Mesenchymal stem cell (in vitro differentiated cells and primary cell): ENCODE data around the gene ARMC9.
A peak's percentile ranks its signal among the peaks of the same experiment; 100 is the strongest.

ENCODE experiments used
- DNase-seq: peaks from one replicate; pipeline ENCODE4 v3.0.0-alpha.2; 2013
- H2AFZ ChIP-seq: one replicate; pipeline ENCODE4 v1.6.1; 2013; ENCODE audit warnings: low read depth, mild to moderate bottlenecking, control low read depth, inconsistent platforms, low read length, moderate library complexity
- H2AK5ac ChIP-seq: 2 replicates; pipeline ENCODE4 v1.6.1; 2013; ENCODE audit warnings: low read length, moderate library complexity, mild to moderate bottlenecking, inconsistent platforms; ENCODE audit not compliant: severe bottlenecking
- H2BK120ac ChIP-seq: one replicate; pipeline ENCODE4 v1.6.1; 2013; ENCODE audit warnings: low read depth, mild to moderate bottlenecking, inconsistent platforms, low read length, moderate library complexity
- H2BK12ac ChIP-seq, 2 experiments: one replicate each; pipeline ENCODE4 v1.6.1; 2013; ENCODE audit warnings: inconsistent platforms in 2 of 2, low read length in 2 of 2, mild to moderate bottlenecking in 2 of 2, moderate library complexity in 2 of 2, control low read depth in 1 of 2
- H2BK15ac ChIP-seq: one replicate; pipeline ENCODE4 v1.6.1; 2013; ENCODE audit warnings: mild to moderate bottlenecking, low read depth, inconsistent platforms; ENCODE audit not compliant: poor library complexity, severe bottlenecking
- H2BK5ac ChIP-seq: 2 replicates; pipeline ENCODE4 v1.6.1; 2013; ENCODE audit warnings: low read depth, mild to moderate bottlenecking, low read length, control low read depth, inconsistent platforms; ENCODE audit not compliant: poor library complexity, severe bottlenecking
- H3K14ac ChIP-seq, 2 experiments: one replicate each; pipeline ENCODE4 v1.6.1; 2013; ENCODE audit warnings: inconsistent platforms in 2 of 2, low read length in 2 of 2, control low read depth in 1 of 2, mild to moderate bottlenecking in 1 of 2, moderate library complexity in 1 of 2
- H3K18ac ChIP-seq, 2 experiments: one replicate each; pipeline ENCODE4 v1.6.1; 2013; ENCODE audit warnings: inconsistent platforms in 2 of 2, low read length in 2 of 2, control low read depth in 1 of 2, low read depth in 1 of 2, mild to moderate bottlenecking in 1 of 2
- H3K23ac ChIP-seq, 2 experiments: one replicate each; pipeline ENCODE4 v1.6.1; 2013; ENCODE audit warnings: inconsistent platforms in 2 of 2, low read length in 2 of 2, mild to moderate bottlenecking in 2 of 2, moderate library complexity in 2 of 2, control low read depth in 1 of 2
- H3K27ac ChIP-seq: 2 replicates; pipeline ENCODE4 v1.5.1; 2013; ENCODE audit warnings: mild to moderate bottlenecking, moderate library complexity, low read length, control low read depth, inconsistent platforms; ENCODE audit not compliant: poor library complexity, severe bottlenecking
- H3K27me3 ChIP-seq, 2 experiments: 2 replicates each; pipeline versions ENCODE4 v1.6.1 to v1.7.0; 2013; ENCODE audit warnings: low read length in 2 of 2, mild to moderate bottlenecking in 2 of 2, moderate library complexity in 2 of 2, control low read depth in 1 of 2, inconsistent platforms in 1 of 2; ENCODE audit not compliant: control insufficient read depth in 1 of 2, insufficient read depth in 1 of 2
- H3K36me3 ChIP-seq, 2 experiments: 2 replicates each; pipeline versions ENCODE4 v1.6.1 to v1.7.0; 2013; ENCODE audit warnings: low read length in 2 of 2, control low read depth in 1 of 2, inconsistent platforms in 1 of 2, low read depth in 1 of 2, mild to moderate bottlenecking in 1 of 2; ENCODE audit not compliant: insufficient read depth in 2 of 2, control insufficient read depth in 1 of 2
- H3K4ac ChIP-seq, 2 experiments: one replicate each; pipeline ENCODE4 v1.6.1; 2013; ENCODE audit warnings: inconsistent platforms in 2 of 2, low read length in 2 of 2, mild to moderate bottlenecking in 2 of 2, moderate library complexity in 2 of 2, control low read depth in 1 of 2, low read depth in 1 of 2
- H3K4me1 ChIP-seq: 2 replicates; pipeline ENCODE4 v1.6.1; 2013; ENCODE audit warnings: low read depth, low read length, control low read depth; ENCODE audit not compliant: control insufficient read depth, insufficient read depth
- H3K4me2 ChIP-seq: 2 replicates; pipeline ENCODE4 v1.6.1; 2013; ENCODE audit warnings: low read length, mild to moderate bottlenecking, inconsistent platforms; ENCODE audit not compliant: poor library complexity, severe bottlenecking
- H3K4me3 ChIP-seq, 2 experiments: 2 replicates each; pipeline versions ENCODE4 v1.5.1 to v1.7.0; 2013; ENCODE audit warnings: low read length in 2 of 2, mild to moderate bottlenecking in 2 of 2, control low read depth in 1 of 2, low read depth in 1 of 2; ENCODE audit not compliant: insufficient read depth in 1 of 2
- H3K79me1 ChIP-seq: replicated peaks from 2 replicates; pipeline ENCODE4 v1.6.1; 2013; ENCODE audit warnings: mild to moderate bottlenecking, control low read depth, low read length, inconsistent platforms; ENCODE audit not compliant: poor library complexity, severe bottlenecking
- H3K9ac ChIP-seq: 2 replicates; pipeline ENCODE4 v1.7.0; 2013; ENCODE audit warnings: mild to moderate bottlenecking, low read length, moderate library complexity
- H3K9me3 ChIP-seq: 2 replicates; pipeline ENCODE4 v1.7.0; 2013; ENCODE audit warnings: mild to moderate bottlenecking, low read length; ENCODE audit not compliant: control insufficient read depth
- H4K8ac ChIP-seq: one replicate; pipeline ENCODE4 v1.6.1; 2013; ENCODE audit warnings: inconsistent platforms, mild to moderate bottlenecking, low read length, moderate library complexity
- H4K91ac ChIP-seq: one replicate; pipeline ENCODE4 v1.6.1; 2013; ENCODE audit warnings: mild to moderate bottlenecking, low read length, inconsistent platforms
- WGBS: methylation state at CpG from one replicate; pipeline ENCODE4 v1.1.7; 2013; ENCODE audit warnings: mixed read lengths; 5-methylcytosine and 5-hydroxymethylcytosine counted together

The ARMC9 gene

DNA sequence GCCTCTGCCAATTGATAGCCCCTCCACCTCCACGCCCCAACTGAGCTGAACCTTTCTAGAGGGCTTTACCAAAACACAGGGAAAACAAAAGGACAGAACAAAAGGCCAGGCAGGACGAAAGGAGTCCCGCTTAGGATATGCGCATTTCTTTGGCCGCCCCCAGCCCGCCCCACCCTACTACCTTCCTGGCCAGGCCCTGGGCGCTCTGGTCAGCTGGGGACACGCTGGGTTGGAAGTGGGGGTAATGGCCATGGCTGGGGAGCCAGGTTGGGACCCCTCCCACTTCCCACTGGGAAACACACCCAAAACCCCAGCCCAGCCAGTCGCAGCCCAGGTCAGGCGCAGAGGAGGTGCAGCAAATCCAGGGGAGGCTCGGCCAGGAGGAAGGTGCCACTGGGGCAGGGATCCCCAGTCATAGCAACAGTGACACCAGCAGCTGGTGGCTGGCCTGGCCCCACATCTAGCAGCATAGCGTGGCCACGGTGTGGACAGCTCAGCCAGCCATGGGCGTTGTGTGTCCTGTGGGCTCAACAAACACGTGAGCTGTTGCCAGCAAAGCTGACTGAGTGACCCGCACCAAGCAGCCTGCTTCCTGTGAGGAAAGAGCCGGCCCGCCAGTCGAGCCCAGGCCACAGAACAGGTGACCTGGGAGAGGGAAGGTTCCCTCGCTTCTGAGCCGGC is 172.5 kb downstream of the ARMC9 start:
- H2AK5ac ChIP-seq = no peak overlapping the region
- no peak overlapping the region for H4K8ac ChIP-seq
- no peak overlapping the region for H2BK5ac ChIP-seq
- no peak overlapping the region for H2BK120ac ChIP-seq
- H3K4me3 ChIP-seq = no peak overlapping the region
- no peaks in the 10 kb centered on the region for H3K9me3 ChIP-seq
- no peak overlapping the region for H3K23ac ChIP-seq
- no peak overlapping the region for H3K4ac ChIP-seq
- H3K18ac ChIP-seq = no peak overlapping the region
- peak overlapping the region in 1 of 2 experiments; percentile 28 for H3K14ac ChIP-seq
- no peak overlapping the region for H3K4me2 ChIP-seq
- peaks cover 3% of the 10 kb centered on the region for H3K79me1 ChIP-seq
- H3K27ac ChIP-seq = no peak overlapping the region
- H4K91ac ChIP-seq = no peak overlapping the region
- no peak for DNase-seq
- peaks cover 35 to 37% of the 10 kb centered on the region in 2 experiments for H3K36me3 ChIP-seq
- H3K9ac ChIP-seq = no peak overlapping the region
- H3K4me1 ChIP-seq = peaks cover 9% of the 10 kb centered on the region
- no peak overlapping the region for H2BK15ac ChIP-seq
- WGBS = 78% methylated on average over 15 of the region's 21 CpGs
- H2BK12ac ChIP-seq = no peak overlapping the region
- H2AFZ ChIP-seq = no peak overlapping the region
- H3K27me3 ChIP-seq = peaks cover 0 to 2% of the 10 kb centered on the region in 2 experiments

GRCh38 chr2:231371430-231372054 is 173.1 kb downstream of the ARMC9 start:
- H3K27ac ChIP-seq = no peak overlapping the region
- H2BK120ac ChIP-seq = no peak overlapping the region

DNA sequence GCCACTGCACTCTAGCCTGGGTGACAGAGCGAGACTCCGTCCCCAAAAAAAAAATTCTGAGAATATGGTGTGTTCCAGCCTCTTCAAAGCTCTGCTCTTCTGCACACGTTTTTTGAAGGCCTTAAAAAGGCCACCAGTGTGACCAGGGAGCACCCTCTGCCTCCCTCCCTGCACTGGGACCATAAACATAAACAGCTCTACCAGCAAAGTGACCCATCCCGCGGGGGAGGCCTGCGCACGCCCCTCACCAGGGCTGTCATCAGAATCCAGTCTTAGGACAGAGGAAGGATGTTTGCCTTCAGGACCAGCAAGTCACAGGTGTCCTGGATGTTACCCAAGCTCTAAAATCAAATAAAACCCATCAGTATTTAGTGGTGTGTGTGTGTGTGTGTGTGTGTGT is 173.9 kb downstream of the ARMC9 start:
- Histone ChIP-seq H2AFZ (no peak overlapping the region), H4K91ac (no peak overlapping the region), H3K4me2 (no peak overlapping the region), H3K27me3 (peaks cover 0 to 2% of the 10 kb centered on the region in 2 experiments), H3K9ac (no peak overlapping the region), H2AK5ac (no peak overlapping the region), H3K4me3 (no peak overlapping the region), H3K36me3 (peaks cover 31 to 32% of the 10 kb centered on the region in 2 experiments), H3K9me3 (no peaks in the 10 kb centered on the region), H4K8ac (no peak overlapping the region), H3K4ac (no peak overlapping the region), H2BK5ac (no peak overlapping the region), H3K4me1 (peaks cover 9% of the 10 kb centered on the region), H3K27ac (no peak overlapping the region), H3K23ac (no peak overlapping the region), H2BK12ac (no peak overlapping the region), H3K14ac (no peak overlapping the region), H3K18ac (no peak overlapping the region), H2BK120ac (no peak overlapping the region), H2BK15ac (no peak overlapping the region), H3K79me1 (peaks cover under 1% of the 10 kb centered on the region)
- DNase-seq = no peak
- 90% methylated on average over 6 of the region's 7 CpGs for WGBS

More at GRCh38 chr2:231371430-231372054, 173.1 kb downstream of the ARMC9 start:
- Histone ChIP-seq H3K4me1 (peaks cover 9% of the 10 kb centered on the region), H3K14ac (no peak overlapping the region), H3K36me3 (peaks cover 34 to 35% of the 10 kb centered on the region in 2 experiments), H3K23ac (no peak overlapping the region), H3K4me3 (no peak overlapping the region), H3K4me2 (no peak overlapping the region), H2BK5ac (no peak overlapping the region), H3K27me3 (peaks cover 0 to 2% of the 10 kb centered on the region in 2 experiments), H3K4ac (no peak overlapping the region), H3K9ac (no peak overlapping the region), H4K8ac (no peak overlapping the region), H3K79me1 (peaks cover 3% of the 10 kb centered on the region), H4K91ac (no peak overlapping the region), H2AFZ (no peak overlapping the region), H2BK15ac (no peak overlapping the region), H3K9me3 (no peaks in the 10 kb centered on the region), H3K18ac (no peak overlapping the region), H2AK5ac (no peak overlapping the region), H2BK12ac (no peak overlapping the region)
- 93% methylated on average over 13 of the region's 13 CpGs for WGBS
- DNase-seq = no peak

DNA sequence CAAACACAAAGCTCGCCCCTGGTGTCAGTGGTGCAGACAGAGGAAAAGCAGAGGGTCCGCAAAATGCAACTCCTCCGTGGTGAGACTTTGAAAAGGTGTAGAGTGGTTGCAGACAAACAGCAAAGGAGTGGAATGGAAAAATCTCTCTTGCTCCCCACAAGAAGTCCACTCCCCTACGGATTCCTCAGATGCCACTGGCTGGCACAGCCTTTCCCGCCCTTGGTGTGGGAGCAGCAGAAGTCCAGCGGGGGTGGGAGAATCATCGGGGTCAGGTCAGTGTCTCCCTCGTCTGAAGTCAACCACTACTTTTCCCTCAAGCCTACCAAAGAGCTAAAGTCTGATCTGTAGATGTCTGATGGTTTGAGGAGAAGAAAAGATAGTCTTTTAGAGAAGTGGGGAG is 174.8 kb downstream of the ARMC9 start:
- peaks cover 27 to 31% of the 10 kb centered on the region in 2 experiments for H3K36me3 ChIP-seq
- peaks cover 9% of the 10 kb centered on the region for H3K4me1 ChIP-seq
- no peak overlapping the region for H2BK120ac ChIP-seq
- no peak for DNase-seq
- H2AFZ ChIP-seq = no peak overlapping the region
- H3K4me2 ChIP-seq = no peak overlapping the region
- no peak overlapping the region for H4K8ac ChIP-seq
- no peak overlapping the region for H4K91ac ChIP-seq
- no peak overlapping the region for H3K4me3 ChIP-seq
- H3K14ac ChIP-seq = no peak overlapping the region
- 94% methylated on average over 3 of the region's 8 CpGs for WGBS
- no peak overlapping the region for H2BK15ac ChIP-seq
- H3K27me3 ChIP-seq = peaks cover 0 to 2% of the 10 kb centered on the region in 2 experiments
- no peaks in the 10 kb centered on the region for H3K9me3 ChIP-seq
- H3K23ac ChIP-seq = no peak overlapping the region
- no peak overlapping the region for H3K18ac ChIP-seq
- no peaks in the 10 kb centered on the region for H3K79me1 ChIP-seq
- H2BK12ac ChIP-seq = no peak overlapping the region
- H3K4ac ChIP-seq = no peak overlapping the region
- H2BK5ac ChIP-seq = no peak overlapping the region
- H2AK5ac ChIP-seq = no peak overlapping the region
- H3K27ac ChIP-seq = no peak overlapping the region
- H3K9ac ChIP-seq = no peak overlapping the region
